Gastrocnemius medialis (tissue), 4 donors: ENCODE measurements around the gene FOSB.
A peak's percentile ranks its signal among the peaks of the same experiment; 100 is the strongest.

Source experiments
- CTCF ChIP-seq, 5 experiments: fragments of 450-650 bp in 3 of 5; fragments of 200-600 bp in 2 of 5; sonication (generic) in 2 of 5; IDR thresholded peaks in 4 of 5; conservative IDR thresholded peaks in 1 of 5; 1 replicate in 4 of 5; 2 replicates in 1 of 5; pipeline ENCODE4 v1.5.1; 2016 to 2019; ENCODE audit warnings: antibody characterized with exemption in 5 of 5, mild to moderate bottlenecking in 3 of 5, moderate library complexity in 3 of 5
- POLR2A ChIP-seq, 2 donors: fragments of 450-650 bp; IDR thresholded peaks; one replicate each; pipeline ENCODE4 v1.6.1; 2017; ENCODE audit warnings: antibody characterized with exemption in 2 of 2, mild to moderate bottlenecking in 2 of 2, moderate library complexity in 2 of 2

GRCh38 chr19:45439569-45440258, 28.1 kb upstream of the FOSB start:
- TF ChIP-seq POLR2A (IDR thresholded peaks at IDR 0.05) (peak; percentile 55 to 79), CTCF (IDR thresholded peaks at IDR 0.05 in 4 of 5, conservative IDR thresholded peaks at IDR 0.05 in 1 of 5) (peak; percentile 98 to 100 (median 100))
